Neural progenitor cell (in vitro differentiated cells): Measurements from ENCODE around the gene PTGES2.

Source experiments
- CTCF ChIP-seq: fragments of 200-600 bp; sonication (generic); IDR thresholded peaks from 2 replicates; pipeline ENCODE4 v1.5.1; 2017; ENCODE audit warnings: antibody characterized with exemption, mild to moderate bottlenecking
- EZH2phosphoT487 ChIP-seq: fragments of 200-600 bp; sonication (generic); IDR thresholded peaks from 2 replicates; pipeline ENCODE4 v1.6.1; 2017; ENCODE audit warnings: antibody characterized with exemption

GRCh38 chr9:128073253-128073886 lies 54.2 kb downstream of the PTGES2 start:
- TF ChIP-seq CTCF (no peak), EZH2phosphoT487 (no peak)
